HCT116 (cell line): ENCODE results near the gene OTOP1. TPM values are rescaled to one million over a fixed set of nuclear protein-coding genes. Genes with fewer than 3 reads are reported as not detected.

Experiments used
- ATAC-seq: fragments of 200-7000 bp; cut with Tn5 transposase; 2 replicates; pipeline ENCODE4 v1.9.1; 2020; ENCODE audit warnings: mild to moderate bottlenecking, moderate library complexity
- BruUV-seq: library from RNA; stranded (reverse); fragments of 400-500 nt; replicated peaks from 2 replicates; lab custom pipeline; 2021; lab: Mats Ljungman, UMichigan
- CTCF ChIA-PET: fragments of 300-600 bp; sonication (Branson Sonifier 250); formaldehyde crosslinking; loops from one replicate; lab custom pipeline; 2021; ENCODE audit warnings: antibody characterized with exemption; lab: Charles Lee
- POLR2A ChIA-PET: fragments of 300-600, 350-600 bp; sonication (Branson Sonifier 250); formaldehyde crosslinking; loops from one replicate; lab custom pipeline; 2021; ENCODE audit warnings: antibody characterized with exemption; lab: Charles Lee
- RAD21 ChIA-PET, 2 experiments: fragments of 300-600 bp; sonication (Branson Sonifier 250); formaldehyde crosslinking; loops; one replicate each; lab custom pipeline; 2023; ENCODE audit warnings: low total read pairs in 2 of 2; ENCODE audit not compliant: uncharacterized antibody in 2 of 2, unreplicated experiment in 2 of 2, low non-redundant PET in 1 of 2; lab: Charles Lee
- DNase-seq: peaks from one replicate; pipeline ENCODE4 v3.0.0-alpha.2; 2010; ENCODE audit warnings: low read depth, low spot score
- H2AFZ ChIP-seq: fragments of 200-600 bp; shearing (Covaris generic), sonication (generic); 2 replicates; pipeline ENCODE4 v1.6.1; 2017; ENCODE audit warnings: low read depth, mixed run types, mixed read lengths, antibody characterized with exemption, low read length; ENCODE audit not compliant: poor library complexity, severe bottlenecking
- H3K27ac ChIP-seq: 2 replicates; pipeline ENCODE4 v1.5.1; 2012; ENCODE audit warnings: low read depth, low read length
- H3K27me3 ChIP-seq: fragments of 200-600 bp; sonication (generic); 2 replicates; pipeline ENCODE4 v1.6.1; 2016; ENCODE audit warnings: mixed run types, low read length, mixed read lengths; ENCODE audit not compliant: insufficient read depth
- H3K36me3 ChIP-seq, 2 experiments: fragments of 200-500 bp in 1 of 2; fragments of 200-600 bp in 1 of 2; sonication (Bioruptor generic) in 1 of 2; sonication (generic) in 1 of 2; 2 replicates each; pipeline versions ENCODE4 v1.5.1 to v1.6.1; 2014 to 2016; ENCODE audit warnings: low read length in 2 of 2, inconsistent platforms in 1 of 2, mixed read lengths in 1 of 2, mixed run types in 1 of 2; ENCODE audit not compliant: insufficient read depth in 2 of 2, control insufficient read depth in 1 of 2
- H3K4me1 ChIP-seq, 2 experiments: fragments of 200-600 bp in 1 of 2; sonication (generic) in 1 of 2; 2 replicates each; pipeline versions ENCODE4 v1.5.1 to v1.6.1; 2012 to 2017; ENCODE audit warnings: low read length in 2 of 2, inconsistent platforms in 1 of 2, mild to moderate bottlenecking in 1 of 2, mixed read lengths in 1 of 2, mixed run types in 1 of 2, moderate library complexity in 1 of 2; ENCODE audit not compliant: insufficient read depth in 2 of 2, control insufficient read depth in 1 of 2
- H3K4me2 ChIP-seq: fragments of 200-600 bp; sonication (generic); 2 replicates; pipeline ENCODE4 v1.6.1; 2017; ENCODE audit warnings: mixed run types, low read length, mixed read lengths
- H3K4me3 ChIP-seq, 2 experiments: fragments of 200-600 bp in 1 of 2; sonication (generic) in 1 of 2; replicated peaks in 1 of 2; 2 replicates each; pipeline ENCODE4 v1.5.1; 2011 to 2016; ENCODE audit warnings: low read length in 2 of 2, control low read depth in 1 of 2, low read depth in 1 of 2, mild to moderate bottlenecking in 1 of 2, mixed read lengths in 1 of 2, mixed run types in 1 of 2
- H3K79me2 ChIP-seq: fragments of 200-600 bp; sonication (generic); 2 replicates; pipeline ENCODE4 v1.6.1; 2017; ENCODE audit warnings: mild to moderate bottlenecking, mixed run types, low read length, moderate library complexity, mixed read lengths; ENCODE audit not compliant: insufficient read depth
- H3K9ac ChIP-seq: fragments of 200-600 bp; sonication (generic); 2 replicates; pipeline ENCODE4 v1.6.1; 2016; ENCODE audit warnings: low read length, mixed read lengths
- H3K9me2 ChIP-seq: fragments of 200-600 bp; sonication (generic), shearing (Covaris generic); 2 replicates; pipeline ENCODE4 v1.6.1; 2017; ENCODE audit warnings: mixed run types, mild to moderate bottlenecking, moderate library complexity; ENCODE audit not compliant: insufficient read depth
- H3K9me3 ChIP-seq, 2 experiments: fragments of 200-500 bp in 1 of 2; fragments of 200-600 bp in 1 of 2; sonication (Bioruptor generic) in 1 of 2; sonication (generic) in 1 of 2; 2 replicates each; pipeline ENCODE4 v1.6.1; 2014 to 2017; ENCODE audit warnings: low read length in 2 of 2, mixed read lengths in 2 of 2, inconsistent platforms in 1 of 2, low read depth in 1 of 2, mild to moderate bottlenecking in 1 of 2, mixed run types in 1 of 2, moderate library complexity in 1 of 2; ENCODE audit not compliant: control insufficient read depth in 1 of 2, insufficient read depth in 1 of 2
- H4K20me1 ChIP-seq: fragments of 200-600 bp; sonication (generic), shearing (Covaris generic); 2 replicates; pipeline ENCODE4 v1.6.1; 2017; ENCODE audit warnings: mixed run types, mild to moderate bottlenecking, moderate library complexity; ENCODE audit not compliant: insufficient read depth
- EGR1 ChIP-seq: IDR thresholded peaks from 2 replicates; pipeline ENCODE4 v1.6.1; 2012; ENCODE audit warnings: low read depth
- POLR2A ChIP-seq: IDR thresholded peaks from 2 replicates; pipeline ENCODE4 v1.7.0; 2011; ENCODE audit warnings: borderline replicate concordance; ENCODE audit not compliant: insufficient read depth, insufficient read length; ENCODE audit errors: extremely low read depth
- SIN3A ChIP-seq: IDR thresholded peaks from 2 replicates; pipeline ENCODE4 v1.6.1; 2012; ENCODE audit warnings: low read depth
- TCF7L2 ChIP-seq: IDR thresholded peaks from 2 replicates; pipeline ENCODE4 v1.7.0; 2011; ENCODE audit warnings: borderline replicate concordance, inconsistent platforms; ENCODE audit not compliant: insufficient read depth, insufficient read length; ENCODE audit errors: extremely low read depth
- YY1 ChIP-seq: IDR thresholded peaks from 2 replicates; pipeline ENCODE4 v1.6.1; 2011; ENCODE audit warnings: low read length, low read depth, moderate library complexity, mild to moderate bottlenecking; ENCODE audit not compliant: insufficient replicate concordance; ENCODE audit errors: extremely low read depth
- ZNF274 ChIP-seq: fragments of 200-500 bp; sonication (Bioruptor generic); IDR thresholded peaks from 2 replicates; pipeline ENCODE4 v1.6.1; 2014; ENCODE audit warnings: mild to moderate bottlenecking, low read depth, low read length, inconsistent platforms
- intact Hi-C: fragments of 100-400 bp; cut with micrococcal nuclease; formaldehyde crosslinking; loops from 2 replicates; pipeline ENCODE4 v1.10.0; 2022
- total RNA-seq: library from RNA; stranded (reverse); gene quantifications from one replicate; pipeline ENCODE4 v1.2.1, GENCODE V29; 2021; ENCODE audit not compliant: unreplicated experiment
- TF ChIP-seq, protein P1 (sequence below): IDR thresholded peaks from 2 replicates; pipeline ENCODE4 v1.6.1; 2012; ENCODE audit warnings: low read depth
- TF ChIP-seq, protein P2 (sequence below): IDR thresholded peaks from 2 replicates; pipeline ENCODE4 v1.6.1; 2011; ENCODE audit warnings: mild to moderate bottlenecking, low read length, moderate library complexity; ENCODE audit not compliant: insufficient replicate concordance; ENCODE audit errors: extremely low read depth

OTOP1 gene
- total RNA-seq, 1 experiment from 2014 or later: not detected

DNA sequence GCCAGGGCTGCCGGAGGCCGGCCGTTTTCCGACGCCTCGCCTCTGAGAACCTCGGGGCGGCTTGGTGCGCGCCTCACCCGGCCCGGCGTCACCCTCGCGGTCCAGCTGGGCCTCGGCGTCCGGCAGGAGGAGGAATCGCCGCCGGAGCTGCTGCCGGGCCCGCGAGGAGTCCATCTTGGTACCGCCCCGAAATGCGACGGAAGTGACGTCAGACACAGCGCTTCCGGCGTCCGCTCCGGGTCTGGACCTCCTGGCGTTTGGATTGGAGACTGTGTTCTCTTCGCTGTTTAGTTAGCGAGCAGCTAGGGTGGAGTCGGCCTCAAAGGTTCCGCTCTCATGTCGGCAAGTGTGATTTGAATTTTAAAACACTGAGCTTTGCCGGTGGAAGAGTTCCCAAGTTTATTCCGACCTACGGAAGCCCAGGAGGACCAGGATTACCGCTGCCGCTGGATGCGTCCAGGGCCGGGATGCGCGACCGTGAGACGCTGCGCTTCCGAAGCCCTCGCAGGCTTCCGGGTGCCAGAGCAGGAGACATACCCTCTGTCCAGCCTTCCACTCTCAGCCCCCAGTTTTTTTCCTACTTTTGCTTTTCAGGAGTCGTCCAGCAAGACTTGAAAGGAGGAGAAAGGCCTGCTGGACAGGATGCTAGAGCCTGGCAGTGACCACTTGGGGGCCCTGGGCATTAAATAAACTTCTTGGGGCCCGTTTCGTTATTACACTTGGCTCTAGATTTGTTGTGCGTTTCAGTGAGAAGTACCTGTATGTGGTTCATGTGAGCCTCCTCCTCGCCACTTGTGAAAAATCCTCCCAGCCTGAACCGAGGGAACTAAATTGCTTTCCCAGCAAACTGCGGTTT is 21.5 kb upstream of the OTOP1 start, which contains the start of gene TMEM128 (continued):
- TF ChIP-seq, protein P1, sequence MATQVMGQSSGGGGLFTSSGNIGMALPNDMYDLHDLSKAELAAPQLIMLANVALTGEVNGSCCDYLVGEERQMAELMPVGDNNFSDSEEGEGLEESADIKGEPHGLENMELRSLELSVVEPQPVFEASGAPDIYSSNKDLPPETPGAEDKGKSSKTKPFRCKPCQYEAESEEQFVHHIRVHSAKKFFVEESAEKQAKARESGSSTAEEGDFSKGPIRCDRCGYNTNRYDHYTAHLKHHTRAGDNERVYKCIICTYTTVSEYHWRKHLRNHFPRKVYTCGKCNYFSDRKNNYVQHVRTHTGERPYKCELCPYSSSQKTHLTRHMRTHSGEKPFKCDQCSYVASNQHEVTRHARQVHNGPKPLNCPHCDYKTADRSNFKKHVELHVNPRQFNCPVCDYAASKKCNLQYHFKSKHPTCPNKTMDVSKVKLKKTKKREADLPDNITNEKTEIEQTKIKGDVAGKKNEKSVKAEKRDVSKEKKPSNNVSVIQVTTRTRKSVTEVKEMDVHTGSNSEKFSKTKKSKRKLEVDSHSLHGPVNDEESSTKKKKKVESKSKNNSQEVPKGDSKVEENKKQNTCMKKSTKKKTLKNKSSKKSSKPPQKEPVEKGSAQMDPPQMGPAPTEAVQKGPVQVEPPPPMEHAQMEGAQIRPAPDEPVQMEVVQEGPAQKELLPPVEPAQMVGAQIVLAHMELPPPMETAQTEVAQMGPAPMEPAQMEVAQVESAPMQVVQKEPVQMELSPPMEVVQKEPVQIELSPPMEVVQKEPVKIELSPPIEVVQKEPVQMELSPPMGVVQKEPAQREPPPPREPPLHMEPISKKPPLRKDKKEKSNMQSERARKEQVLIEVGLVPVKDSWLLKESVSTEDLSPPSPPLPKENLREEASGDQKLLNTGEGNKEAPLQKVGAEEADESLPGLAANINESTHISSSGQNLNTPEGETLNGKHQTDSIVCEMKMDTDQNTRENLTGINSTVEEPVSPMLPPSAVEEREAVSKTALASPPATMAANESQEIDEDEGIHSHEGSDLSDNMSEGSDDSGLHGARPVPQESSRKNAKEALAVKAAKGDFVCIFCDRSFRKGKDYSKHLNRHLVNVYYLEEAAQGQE: no peak
- TF ChIP-seq, protein P2, sequence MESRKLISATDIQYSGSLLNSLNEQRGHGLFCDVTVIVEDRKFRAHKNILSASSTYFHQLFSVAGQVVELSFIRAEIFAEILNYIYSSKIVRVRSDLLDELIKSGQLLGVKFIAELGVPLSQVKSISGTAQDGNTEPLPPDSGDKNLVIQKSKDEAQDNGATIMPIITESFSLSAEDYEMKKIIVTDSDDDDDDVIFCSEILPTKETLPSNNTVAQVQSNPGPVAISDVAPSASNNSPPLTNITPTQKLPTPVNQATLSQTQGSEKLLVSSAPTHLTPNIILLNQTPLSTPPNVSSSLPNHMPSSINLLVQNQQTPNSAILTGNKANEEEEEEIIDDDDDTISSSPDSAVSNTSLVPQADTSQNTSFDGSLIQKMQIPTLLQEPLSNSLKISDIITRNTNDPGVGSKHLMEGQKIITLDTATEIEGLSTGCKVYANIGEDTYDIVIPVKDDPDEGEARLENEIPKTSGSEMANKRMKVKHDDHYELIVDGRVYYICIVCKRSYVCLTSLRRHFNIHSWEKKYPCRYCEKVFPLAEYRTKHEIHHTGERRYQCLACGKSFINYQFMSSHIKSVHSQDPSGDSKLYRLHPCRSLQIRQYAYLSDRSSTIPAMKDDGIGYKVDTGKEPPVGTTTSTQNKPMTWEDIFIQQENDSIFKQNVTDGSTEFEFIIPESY: peak; percentile 7
- TF ChIP-seq POLR2A (peak; percentile 83), ZNF274 (no peak)
- TF ChIP-seq, all 23 proteins: peak for 13

DNA sequence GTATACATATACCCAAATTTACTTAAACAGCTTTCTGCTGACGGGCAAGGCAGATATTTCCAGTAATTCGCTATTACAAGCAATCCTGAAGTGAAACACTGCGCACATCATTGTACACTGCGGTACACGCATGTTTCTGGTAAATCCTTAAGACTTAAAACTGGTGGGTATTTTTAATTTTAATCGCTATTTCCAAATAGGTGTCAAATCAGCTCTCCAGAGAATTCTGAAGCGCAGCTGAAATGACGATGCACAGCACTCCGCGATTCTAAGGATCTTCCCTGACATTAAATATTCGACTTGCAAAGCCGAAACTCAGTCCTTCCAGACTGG is 20.9 kb upstream of the OTOP1 start:
- peak overlapping the region; percentile 90 for H3K9ac ChIP-seq
- no peaks in the 10 kb centered on the region for H3K27me3 ChIP-seq
- intact Hi-C loops: no loop called here
- H3K9me3 ChIP-seq: no peaks in the 10 kb centered on the region
- peak overlapping the region; percentile 85 to 94 for H3K4me3 ChIP-seq
- peaks cover 8 to 16% of the 10 kb centered on the region in 2 experiments for H3K4me1 ChIP-seq
- ChIA-PET POLR2A (interaction anchor here (0.9 to 1.0 kb wide), 2 partner anchors 12 to 65 kb away, joined by 3 to 5 read pairs; no protein-coding TSS in a partner anchor), CTCF (interaction anchor here (2.3 kb wide), 1 partner anchor 13 kb away, joined by 8 read pairs; no protein-coding TSS in a partner anchor), RAD21 (no interaction called here)
- peak overlapping the region; percentile 85 for H3K27ac ChIP-seq
- H3K4me2 ChIP-seq: peak overlapping the region; percentile 88
- no peak for DNase-seq
- no peak overlapping the region for H2AFZ ChIP-seq
- ATAC-seq: peak; percentile 19
- no peak for TF ChIP-seq TCF7L2
- no peak for TF ChIP-seq SIN3A
- TF ChIP-seq EGR1: no peak
- TF ChIP-seq YY1: no peak
- no peak for TF ChIP-seq POLR2A
- no peaks in the 10 kb centered on the region for H4K20me1 ChIP-seq
- H3K36me3 ChIP-seq: peaks cover 5 to 11% of the 10 kb centered on the region in 2 experiments; a peak in 2 of 4 replicates
- BruUV-seq: TSS peak; percentile 64
- no peaks in the 10 kb centered on the region for H3K9me2 ChIP-seq
- H3K79me2 ChIP-seq: peaks cover 16% of the 10 kb centered on the region
